ENCODE results near the gene TMEM120B.

TMEM120B gene

DNA sequence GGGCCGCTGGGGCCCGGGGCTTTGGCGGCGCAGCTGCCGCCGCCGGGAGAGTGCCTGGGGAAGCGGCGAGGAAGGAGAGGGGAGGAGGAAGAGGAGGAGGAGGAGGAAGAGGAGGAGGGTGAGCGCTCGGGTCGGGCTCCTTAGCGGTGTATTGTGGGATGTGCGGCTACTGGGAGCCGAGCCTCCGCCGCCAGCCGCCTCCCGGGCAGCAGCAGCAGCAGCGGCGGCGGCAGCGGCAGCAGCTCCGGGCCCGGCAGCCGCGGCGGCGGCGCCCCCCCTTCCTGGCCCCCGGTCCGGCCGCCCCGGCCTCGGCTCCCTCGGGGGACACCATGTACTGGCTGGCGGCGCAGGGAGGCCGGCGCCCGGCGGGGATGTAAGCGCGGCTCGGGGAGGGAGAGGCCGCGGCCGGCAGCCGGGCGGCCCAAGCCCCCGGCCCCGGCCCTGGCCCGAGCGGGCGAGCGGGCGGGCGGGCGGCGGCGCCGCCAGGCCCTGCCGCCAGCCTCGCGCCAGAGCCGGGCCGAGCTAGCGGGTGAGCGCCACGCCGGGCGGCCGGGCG, 91.4 kb downstream of the TMEM120B start, which contains the start of gene SETD1B:
Gene SETD1B, plus strand, starts transcription at position 149 of the 556 bp plus-strand sequence. CDS start 729 bp downstream, outside the sequence.
- TF ChIP-seq, protein P1, sequence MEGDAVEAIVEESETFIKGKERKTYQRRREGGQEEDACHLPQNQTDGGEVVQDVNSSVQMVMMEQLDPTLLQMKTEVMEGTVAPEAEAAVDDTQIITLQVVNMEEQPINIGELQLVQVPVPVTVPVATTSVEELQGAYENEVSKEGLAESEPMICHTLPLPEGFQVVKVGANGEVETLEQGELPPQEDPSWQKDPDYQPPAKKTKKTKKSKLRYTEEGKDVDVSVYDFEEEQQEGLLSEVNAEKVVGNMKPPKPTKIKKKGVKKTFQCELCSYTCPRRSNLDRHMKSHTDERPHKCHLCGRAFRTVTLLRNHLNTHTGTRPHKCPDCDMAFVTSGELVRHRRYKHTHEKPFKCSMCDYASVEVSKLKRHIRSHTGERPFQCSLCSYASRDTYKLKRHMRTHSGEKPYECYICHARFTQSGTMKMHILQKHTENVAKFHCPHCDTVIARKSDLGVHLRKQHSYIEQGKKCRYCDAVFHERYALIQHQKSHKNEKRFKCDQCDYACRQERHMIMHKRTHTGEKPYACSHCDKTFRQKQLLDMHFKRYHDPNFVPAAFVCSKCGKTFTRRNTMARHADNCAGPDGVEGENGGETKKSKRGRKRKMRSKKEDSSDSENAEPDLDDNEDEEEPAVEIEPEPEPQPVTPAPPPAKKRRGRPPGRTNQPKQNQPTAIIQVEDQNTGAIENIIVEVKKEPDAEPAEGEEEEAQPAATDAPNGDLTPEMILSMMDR (IDR thresholded peaks at IDR 0.05; ENCODE audit: low read depth, low read length, missing control alignments), result no peak
- no peak for DNase-seq (ENCODE audit: extremely low read depth, low read depth)
- H3K4me3 ChIP-seq (replicated peaks; ENCODE audit: low read depth, low read length), result peak within 1 kb of the TSS; percentile 63

DNA sequence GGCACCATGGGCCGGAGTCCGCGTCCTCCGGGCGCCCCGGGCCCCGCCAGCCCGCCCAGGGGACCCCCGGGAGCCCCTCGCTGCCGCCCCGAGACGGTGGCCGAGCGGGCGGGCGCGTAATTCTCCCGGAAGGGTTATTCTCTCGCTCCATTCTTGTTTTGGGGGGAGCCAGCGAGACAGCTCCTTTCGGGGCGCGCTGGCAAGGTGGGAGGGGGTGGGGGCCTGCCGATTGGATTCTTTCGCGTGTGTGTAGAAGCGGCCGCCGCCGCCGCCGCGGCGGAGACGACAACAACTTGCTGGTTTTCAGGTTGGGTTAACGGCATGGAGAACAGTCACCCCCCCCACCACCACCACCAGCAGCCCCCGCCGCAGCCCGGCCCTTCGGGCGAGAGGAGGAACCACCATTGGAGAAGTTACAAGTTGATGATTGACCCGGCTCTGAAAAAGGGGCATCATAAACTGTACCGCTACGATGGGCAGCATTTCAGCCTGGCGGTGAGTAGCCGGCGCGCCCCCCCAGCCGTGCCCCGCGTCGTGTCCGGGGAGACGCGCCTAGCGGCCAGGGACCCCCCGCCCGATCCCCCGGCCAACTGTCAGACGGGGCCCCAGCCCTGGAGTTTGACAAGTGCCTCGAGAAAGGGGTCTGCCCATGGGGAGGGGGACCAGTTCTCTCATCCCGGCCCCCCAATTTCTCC, 92.0 kb downstream of the TMEM120B start:
- TF ChIP-seq, protein P1 (IDR thresholded peaks at IDR 0.05; ENCODE audit: low read depth, low read length, missing control alignments), result no peak
- no peak for DNase-seq (ENCODE audit: extremely low read depth, low read depth)
- H3K4me3 ChIP-seq (replicated peaks; ENCODE audit: low read depth, low read length), result peak overlapping the region; percentile 63

DNA sequence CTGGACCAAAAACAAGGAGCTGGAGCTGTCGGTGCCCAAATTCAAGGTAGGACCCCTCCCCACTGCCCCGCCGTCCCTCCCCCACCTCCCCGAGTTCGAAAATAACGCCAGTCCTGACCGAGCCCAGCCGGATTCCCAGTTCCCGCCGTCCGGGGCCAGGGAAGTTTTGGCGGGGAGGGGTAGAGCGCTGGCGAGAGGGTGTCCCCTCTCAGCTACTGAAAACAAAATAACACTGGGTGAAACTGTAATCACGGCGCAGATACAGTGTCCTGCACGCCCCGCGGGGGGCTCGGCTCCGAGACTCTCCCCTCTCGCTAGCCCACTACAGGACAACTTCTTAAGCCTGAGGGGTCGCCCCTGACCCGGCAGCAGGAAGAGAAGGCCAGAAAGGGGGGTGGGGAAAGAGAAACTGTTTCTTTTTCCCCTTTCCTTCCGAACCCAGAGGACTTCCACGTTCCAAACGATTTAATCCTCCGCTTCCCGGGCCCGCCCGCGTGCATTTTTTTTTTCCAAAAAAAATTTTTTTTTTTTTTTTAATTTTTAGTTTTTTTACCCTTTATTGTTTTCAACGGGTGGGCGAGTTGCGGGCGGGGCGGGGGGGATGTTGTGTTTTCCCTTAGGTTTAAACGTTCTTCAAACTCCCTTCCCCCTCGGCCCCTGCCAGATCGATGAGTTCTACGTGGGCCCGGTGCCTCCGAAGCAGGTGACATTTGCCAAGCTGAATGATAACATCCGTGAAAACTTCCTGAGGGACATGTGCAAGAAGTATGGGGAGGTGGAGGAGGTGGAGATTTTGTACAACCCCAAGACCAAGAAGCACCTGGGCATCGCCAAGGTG, 92.8 kb downstream of the TMEM120B start:
- TF ChIP-seq, protein P1 (IDR thresholded peaks at IDR 0.05; ENCODE audit: low read depth, low read length, missing control alignments), result no peak
- peak overlapping the region; percentile 63 for H3K4me3 ChIP-seq (replicated peaks; ENCODE audit: low read depth, low read length)
- no peak for DNase-seq (ENCODE audit: extremely low read depth, low read depth)

DNA sequence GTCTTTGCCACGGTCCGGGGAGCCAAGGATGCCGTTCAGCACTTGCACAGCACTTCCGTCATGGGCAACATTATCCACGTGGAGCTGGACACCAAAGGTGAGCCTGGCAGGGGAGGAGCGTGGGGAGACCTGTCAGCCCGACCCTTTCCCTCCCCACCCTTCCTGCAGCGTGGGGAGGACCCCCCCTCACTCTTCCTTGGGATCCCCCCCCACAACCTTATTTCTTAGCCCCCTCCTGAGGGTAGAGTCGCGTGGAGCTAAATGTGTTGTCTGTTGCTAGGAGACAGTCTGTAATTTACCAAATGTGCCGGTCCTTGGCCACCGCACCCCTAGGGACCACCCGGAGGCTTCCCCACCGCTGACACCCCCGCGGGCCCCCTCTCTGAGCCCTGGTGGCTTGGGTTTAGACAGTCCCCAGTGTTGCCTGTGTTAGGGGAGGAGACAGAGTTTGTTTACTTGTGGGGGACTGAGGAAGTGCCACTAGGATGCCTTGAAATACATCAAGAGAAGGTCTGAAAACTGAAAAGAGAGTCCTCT, 93.5 kb downstream of the TMEM120B start:
- DNase-seq (ENCODE audit: extremely low read depth, low read depth), result no peak
- TF ChIP-seq, protein P1 (IDR thresholded peaks at IDR 0.05; ENCODE audit: low read depth, low read length, missing control alignments), result no peak

DNA sequence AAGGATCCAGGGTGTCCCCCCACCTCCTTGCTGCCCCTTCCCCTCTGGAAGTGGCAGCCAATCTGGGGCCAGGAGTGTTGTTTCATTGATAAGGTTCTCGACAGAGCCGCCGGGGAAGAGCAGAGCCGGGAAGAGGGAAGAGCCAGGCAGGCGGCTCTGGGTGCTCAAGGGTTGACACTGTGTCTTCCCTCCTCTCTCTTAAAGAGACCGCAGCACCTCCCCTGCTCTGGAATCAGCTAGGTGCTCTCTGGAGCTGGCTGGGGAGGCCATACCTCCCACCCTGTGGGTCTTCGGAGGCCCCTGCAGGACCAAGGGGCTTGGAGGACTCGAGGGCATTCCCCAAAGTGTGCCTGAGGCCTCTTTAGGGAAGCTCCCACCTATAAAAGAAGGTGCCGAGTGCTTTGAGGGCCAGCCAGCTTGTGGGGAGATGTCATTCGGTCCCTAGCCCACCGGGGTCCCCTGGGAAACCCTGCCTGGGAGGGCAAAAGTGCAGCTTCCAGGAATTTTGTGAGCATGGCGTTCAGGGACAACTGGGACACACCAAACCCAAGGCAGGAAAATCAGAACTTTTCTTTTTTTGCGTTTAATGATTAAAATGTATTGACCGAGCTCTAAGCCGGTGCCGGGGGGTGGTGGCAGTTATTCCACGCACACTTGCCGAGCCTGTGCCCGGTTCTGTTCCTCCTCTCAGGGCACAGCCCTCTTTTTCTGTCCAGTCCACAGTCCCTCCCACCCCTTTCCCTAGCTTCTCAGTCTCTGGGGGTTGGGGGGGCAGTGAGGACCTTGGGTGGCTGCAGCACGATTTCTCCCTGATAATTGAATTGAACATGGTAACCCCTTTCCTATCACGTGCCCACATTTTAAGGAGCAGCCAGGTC, 94.2 kb downstream of the TMEM120B start:
- peak overlapping the region; percentile 63 for H3K4me3 ChIP-seq (replicated peaks; ENCODE audit: low read depth, low read length)
- no peak for DNase-seq (ENCODE audit: extremely low read depth, low read depth)
- TF ChIP-seq, protein P1 (IDR thresholded peaks at IDR 0.05; ENCODE audit: low read depth, low read length, missing control alignments), result no peak

More for the DNA sequence above, 93.5 kb downstream of the TMEM120B start:
- peak overlapping the region; percentile 63 for H3K4me3 ChIP-seq (replicated peaks; ENCODE audit: low read depth, low read length)

All from HFF-Myc (cell line).